HG02973 (cell line): ENCODE data around the gene SUGCT.
"Not testable (repeated sequence)": the region's sequence is repeated elsewhere in the genome, so short reads cannot be mapped to it uniquely, and the experiment has no call there.

Source experiments
- ATAC-seq: cut with Tn5 transposase; IDR thresholded peaks from one replicate; pipeline ENCODE4 v1.9.1; 2021; ENCODE audit warnings: moderate library complexity; ENCODE audit not compliant: unreplicated experiment

Gene SUGCT

GRCh38 chr7:40138973-40139372, 4.2 kb downstream of the SUGCT start:
- ATAC-seq, result no peak

DNA sequence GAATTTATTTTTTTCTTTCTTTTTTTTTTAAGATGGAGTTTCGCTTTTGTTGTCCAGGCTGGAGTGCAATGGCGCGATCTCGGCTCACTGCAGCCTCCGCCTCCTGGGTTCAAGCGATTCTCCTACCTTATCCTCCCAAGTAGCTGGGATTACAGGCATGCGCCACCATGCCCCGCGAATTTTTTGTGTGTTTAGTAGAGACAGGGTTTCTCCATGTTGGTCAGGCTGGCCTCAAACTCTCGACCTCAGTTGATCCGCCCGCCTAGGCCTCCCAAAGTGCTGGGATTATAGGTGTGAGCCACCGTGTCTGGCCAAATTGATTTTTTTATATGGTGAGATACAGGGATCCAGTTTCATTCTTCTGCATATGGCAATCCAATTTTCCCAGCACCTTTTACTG, 5.1 kb downstream of the SUGCT start:
- ATAC-seq, result not testable (repeated sequence)

DNA sequence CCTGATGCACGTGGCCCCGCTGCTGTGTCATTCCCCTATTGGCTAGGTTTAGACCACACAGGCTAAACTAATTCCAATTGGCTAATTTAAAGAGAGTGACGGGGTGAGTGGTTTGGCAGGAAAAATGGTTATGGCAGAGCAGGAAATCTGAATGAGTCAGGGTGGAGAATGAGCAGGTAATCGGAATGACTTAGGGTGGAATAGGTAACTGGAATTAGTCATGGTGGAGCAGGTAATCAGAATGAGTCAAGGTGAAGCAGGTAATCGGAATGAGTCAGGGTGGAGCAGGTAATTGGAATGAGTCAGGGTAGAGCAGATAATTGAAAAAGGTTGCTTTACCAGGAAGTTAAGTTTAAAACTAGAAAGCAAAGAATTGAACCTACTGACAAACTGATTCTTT, 7.1 kb downstream of the SUGCT start:
- ATAC-seq, result not testable (repeated sequence)

DNA sequence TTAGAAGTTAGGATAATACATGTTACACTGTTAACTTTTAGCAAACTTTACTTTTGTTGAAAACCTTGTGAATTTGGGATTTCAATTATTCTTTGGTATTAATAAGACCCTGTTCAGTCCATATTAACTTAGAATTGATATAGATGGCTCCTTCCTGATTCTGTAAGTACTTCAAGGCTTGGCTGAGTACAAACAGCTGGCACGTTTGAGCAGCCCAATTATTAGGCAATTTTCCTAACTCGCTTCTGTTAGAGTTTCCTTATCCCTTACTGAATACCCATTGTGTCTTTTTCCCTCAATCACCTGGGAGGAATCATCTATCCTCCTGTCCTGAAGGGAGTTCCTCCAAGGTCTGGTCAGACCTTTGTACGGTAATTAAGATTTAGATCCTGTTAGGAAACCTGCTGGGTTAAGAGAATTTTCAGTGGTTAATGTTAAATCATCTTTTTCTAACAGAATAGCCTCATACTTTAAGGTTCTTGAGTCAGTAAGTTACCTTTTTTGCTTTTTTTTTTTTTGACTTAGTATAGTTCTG, 10.9 kb downstream of the SUGCT start:
- not testable (repeated sequence) for ATAC-seq

DNA sequence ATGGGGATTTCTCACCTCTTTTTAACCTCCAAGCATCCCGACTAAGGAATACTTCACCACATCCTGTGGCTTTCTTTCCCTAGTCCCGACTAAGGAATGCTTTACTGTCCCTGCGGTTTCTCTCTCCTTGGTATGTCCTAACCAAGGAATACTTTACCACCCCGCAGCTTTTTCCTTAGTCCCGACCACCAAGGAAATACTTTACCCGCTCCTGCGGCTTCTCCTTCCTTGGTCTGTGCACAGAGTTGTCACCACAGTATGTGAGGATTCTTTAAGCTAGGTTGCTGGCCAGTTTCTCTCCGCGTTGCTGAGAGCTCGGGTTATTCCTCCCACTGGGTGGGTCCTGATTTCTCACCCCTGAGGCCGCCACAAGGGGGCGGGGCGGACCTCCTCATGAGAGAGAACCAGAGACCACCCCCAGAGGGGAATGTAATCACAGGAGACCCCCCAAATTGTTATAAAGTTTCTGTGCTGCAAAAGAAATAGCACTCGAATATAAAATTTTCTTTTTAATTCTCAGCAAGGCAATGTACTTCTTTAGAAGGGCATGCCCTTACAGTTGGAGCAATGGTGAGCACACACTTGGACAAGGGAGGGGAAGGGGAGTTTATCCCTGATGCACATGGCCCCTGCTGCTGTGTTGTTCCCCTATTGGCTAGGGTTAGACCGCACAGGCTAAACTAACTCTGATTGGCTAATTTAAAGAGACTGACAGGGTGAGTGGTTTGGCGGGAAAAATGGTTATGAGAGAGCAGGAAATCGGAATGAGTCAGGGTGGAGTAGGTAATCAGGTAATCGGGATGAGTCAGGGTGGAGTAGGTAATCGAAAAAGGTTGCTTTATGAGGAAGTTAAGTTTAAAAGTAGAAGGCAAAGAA, 12.8 kb downstream of the SUGCT start:
- ATAC-seq, result no peak

- not testable (repeated sequence) for ATAC-seq
These were observed 13.4 kb downstream of the SUGCT start for GRCh38 chr7:40148247-40148580.

DNA sequence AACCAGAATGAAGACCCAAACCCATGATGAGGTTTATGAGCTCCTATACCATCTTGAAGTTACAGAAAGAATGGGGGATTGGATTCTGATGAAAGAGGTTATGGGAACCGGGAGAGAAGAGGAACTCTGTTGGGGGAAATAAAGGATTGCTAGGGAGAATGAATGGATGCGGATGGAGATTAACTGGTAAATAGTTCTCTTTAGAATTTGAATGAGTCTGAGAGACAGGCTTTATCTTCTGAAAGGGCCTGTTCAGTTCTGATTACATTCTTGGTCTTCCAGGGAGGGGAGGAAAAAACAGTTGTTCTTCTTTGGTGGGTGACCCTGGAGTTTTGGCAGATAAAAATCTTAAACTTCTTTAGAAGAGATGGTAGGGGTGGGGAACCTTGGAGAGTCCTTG, 13.9 kb downstream of the SUGCT start:
- ATAC-seq, result no peak

DNA sequence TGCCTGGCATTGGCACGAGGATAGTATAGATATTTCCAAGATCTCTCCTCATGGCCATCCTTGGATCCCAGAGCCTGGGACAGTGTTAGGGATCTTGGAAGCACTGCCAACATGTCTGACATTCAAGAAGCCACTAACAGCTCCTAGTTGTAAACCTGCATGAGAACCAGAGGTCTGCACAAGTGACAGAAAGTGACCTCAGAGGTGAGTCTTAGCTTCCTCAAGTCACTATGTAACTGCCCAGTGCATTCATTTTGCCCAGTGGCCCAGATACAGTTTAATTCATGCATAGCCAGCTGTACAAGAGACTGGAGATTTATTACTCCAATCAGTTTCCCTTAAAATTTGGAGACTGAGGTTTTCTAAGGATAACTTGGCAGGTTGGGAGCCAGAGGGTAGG, 16.7 kb downstream of the SUGCT start:
- ATAC-seq, result no peak

- ATAC-seq, result no peak
These were observed 22.2 kb downstream of the SUGCT start for GRCh38 chr7:40156988-40157387.

GRCh38 chr7:40162516-40162915, 27.7 kb downstream of the SUGCT start:
- no peak for ATAC-seq

- no peak for ATAC-seq
These were observed 30.4 kb downstream of the SUGCT start for GRCh38 chr7:40165216-40165615.

DNA sequence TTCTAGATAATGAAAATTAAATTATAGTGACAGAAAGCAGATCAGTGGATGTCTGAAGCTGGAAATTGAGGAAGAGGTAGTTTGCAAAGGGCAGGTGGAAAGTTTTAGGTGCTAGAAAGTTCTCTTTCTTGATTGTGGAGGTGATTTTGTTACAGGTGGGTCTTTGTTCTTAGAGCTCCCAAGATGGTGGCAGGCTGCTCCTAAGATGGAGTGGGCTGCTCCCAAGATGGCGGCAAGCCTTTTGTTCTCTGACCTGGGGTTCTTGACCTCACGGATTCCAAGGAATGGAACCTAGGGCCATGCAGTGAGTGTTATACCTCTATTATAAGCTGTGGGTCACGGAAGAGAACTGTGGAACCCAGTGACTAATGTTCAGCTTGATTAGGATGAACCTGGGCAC, 32.5 kb downstream of the SUGCT start:
- ATAC-seq, result no peak

DNA sequence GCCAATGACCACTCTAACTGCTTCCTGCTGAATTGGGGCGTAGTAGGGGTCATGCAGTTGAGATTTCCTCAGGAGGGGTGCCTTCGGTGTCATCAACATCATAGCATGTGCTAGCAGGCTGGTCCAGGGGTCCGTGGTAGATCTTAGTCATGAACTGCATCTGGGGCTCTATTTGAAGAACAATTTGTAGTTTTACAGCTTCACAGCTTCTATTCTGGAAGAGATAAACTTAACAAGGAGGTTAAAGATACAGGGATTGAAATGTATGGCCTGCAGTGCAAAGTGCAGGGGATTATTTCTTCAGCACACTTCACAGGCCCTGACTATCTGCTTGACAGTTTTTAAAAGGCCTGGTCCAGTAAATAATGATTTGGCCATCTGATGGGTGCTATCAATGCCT, 33.5 kb downstream of the SUGCT start:
- ATAC-seq, result not testable (repeated sequence)

- not testable (repeated sequence) for ATAC-seq
These were observed 38.3 kb downstream of the SUGCT start for GRCh38 chr7:40173121-40173520.

GRCh38 chr7:40175256-40175655, 40.5 kb downstream of the SUGCT start:
- not testable (repeated sequence) for ATAC-seq

GRCh38 chr7:40175725-40176510, 41.1 kb downstream of the SUGCT start:
- no peak for ATAC-seq

- no peak for ATAC-seq
These were observed 42.3 kb downstream of the SUGCT start for GRCh38 chr7:40177071-40177470.

GRCh38 chr7:40182452-40182851, 47.6 kb downstream of the SUGCT start:
- ATAC-seq, result no peak

- ATAC-seq, result no peak
These were observed 51.8 kb downstream of the SUGCT start for GRCh38 chr7:40186586-40186985.

- ATAC-seq, result no peak
These were observed 57.2 kb downstream of the SUGCT start for GRCh38 chr7:40192036-40192435.

- ATAC-seq, result no peak
These were observed 59.9 kb downstream of the SUGCT start for GRCh38 chr7:40194745-40195144.

GRCh38 chr7:40197527-40197926, 62.7 kb downstream of the SUGCT start:
- ATAC-seq, result no peak
